Measurements from ENCODE around the gene U2SURP. TPM values are rescaled to one million over a fixed set of nuclear protein-coding genes. Genes with fewer than 3 reads are reported as not detected.

U2SURP gene
- total and polyA plus RNA-seq, 10 of the 15 experiments (the other 5 are each of a cell fraction or from before 2014, with no cell fraction given): 76.3 to 277 (median 150) TPM

DNA sequence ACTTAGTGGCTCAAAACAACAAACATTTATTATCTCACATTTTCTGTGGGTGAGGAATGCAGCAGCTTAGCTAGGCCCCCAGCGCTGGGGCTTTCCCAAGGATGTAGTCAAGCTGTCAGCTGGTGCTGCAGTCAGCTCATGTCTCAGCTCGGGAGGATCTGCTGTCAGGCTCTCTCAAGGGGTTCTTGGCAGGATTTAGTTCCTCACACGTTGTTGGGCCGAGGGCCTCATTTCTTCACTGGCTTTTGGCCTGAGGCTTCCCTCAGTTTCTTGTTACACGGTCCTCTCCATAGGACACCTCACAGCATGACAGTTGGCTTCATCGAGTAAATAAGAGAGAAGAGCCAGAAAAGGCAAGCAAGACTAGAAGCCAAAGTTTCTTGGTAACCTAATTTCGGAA lies 13.7 kb upstream of the U2SURP start:
- TF ChIP-seq, protein P1, sequence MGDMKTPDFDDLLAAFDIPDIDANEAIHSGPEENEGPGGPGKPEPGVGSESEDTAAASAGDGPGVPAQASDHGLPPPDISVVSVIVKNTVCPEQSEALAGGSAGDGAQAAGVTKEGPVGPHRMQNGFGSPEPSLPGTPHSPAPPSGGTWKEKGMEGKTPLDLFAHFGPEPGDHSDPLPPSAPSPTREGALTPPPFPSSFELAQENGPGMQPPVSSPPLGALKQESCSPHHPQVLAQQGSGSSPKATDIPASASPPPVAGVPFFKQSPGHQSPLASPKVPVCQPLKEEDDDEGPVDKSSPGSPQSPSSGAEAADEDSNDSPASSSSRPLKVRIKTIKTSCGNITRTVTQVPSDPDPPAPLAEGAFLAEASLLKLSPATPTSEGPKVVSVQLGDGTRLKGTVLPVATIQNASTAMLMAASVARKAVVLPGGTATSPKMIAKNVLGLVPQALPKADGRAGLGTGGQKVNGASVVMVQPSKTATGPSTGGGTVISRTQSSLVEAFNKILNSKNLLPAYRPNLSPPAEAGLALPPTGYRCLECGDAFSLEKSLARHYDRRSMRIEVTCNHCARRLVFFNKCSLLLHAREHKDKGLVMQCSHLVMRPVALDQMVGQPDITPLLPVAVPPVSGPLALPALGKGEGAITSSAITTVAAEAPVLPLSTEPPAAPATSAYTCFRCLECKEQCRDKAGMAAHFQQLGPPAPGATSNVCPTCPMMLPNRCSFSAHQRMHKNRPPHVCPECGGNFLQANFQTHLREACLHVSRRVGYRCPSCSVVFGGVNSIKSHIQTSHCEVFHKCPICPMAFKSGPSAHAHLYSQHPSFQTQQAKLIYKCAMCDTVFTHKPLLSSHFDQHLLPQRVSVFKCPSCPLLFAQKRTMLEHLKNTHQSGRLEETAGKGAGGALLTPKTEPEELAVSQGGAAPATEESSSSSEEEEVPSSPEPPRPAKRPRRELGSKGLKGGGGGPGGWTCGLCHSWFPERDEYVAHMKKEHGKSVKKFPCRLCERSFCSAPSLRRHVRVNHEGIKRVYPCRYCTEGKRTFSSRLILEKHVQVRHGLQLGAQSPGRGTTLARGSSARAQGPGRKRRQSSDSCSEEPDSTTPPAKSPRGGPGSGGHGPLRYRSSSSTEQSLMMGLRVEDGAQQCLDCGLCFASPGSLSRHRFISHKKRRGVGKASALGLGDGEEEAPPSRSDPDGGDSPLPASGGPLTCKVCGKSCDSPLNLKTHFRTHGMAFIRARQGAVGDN (IDR thresholded peaks at IDR 0.05): peak; percentile 76; the same call in 1 of the 2 replicates
- TF ChIP-seq RUNX3 (IDR thresholded peaks at IDR 0.05; ENCODE audit: low read length): 0 out of 2 replicates have a peak, but pooled peaks have one; percentile 15
- TF ChIP-seq BCL11A (IDR thresholded peaks at IDR 0.05; ENCODE audit: low read depth, low read length): no peak
- TF ChIP-seq CBX5 (IDR thresholded peaks at IDR 0.05; ENCODE audit: low read depth): 0 out of 2 replicates have a peak, but pooled peaks have one; percentile 35
- no peak for TF ChIP-seq HDAC2 (IDR thresholded peaks at IDR 0.05)
- no peak for TF ChIP-seq ZZZ3 (IDR thresholded peaks at IDR 0.05; ENCODE audit: control insufficient read depth, insufficient read length, low read depth)
- TF ChIP-seq, protein P2, sequence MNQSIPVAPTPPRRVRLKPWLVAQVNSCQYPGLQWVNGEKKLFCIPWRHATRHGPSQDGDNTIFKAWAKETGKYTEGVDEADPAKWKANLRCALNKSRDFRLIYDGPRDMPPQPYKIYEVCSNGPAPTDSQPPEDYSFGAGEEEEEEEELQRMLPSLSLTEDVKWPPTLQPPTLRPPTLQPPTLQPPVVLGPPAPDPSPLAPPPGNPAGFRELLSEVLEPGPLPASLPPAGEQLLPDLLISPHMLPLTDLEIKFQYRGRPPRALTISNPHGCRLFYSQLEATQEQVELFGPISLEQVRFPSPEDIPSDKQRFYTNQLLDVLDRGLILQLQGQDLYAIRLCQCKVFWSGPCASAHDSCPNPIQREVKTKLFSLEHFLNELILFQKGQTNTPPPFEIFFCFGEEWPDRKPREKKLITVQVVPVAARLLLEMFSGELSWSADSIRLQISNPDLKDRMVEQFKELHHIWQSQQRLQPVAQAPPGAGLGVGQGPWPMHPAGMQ (IDR thresholded peaks at IDR 0.05; ENCODE audit: borderline replicate concordance): no peak
- TF ChIP-seq, protein P3, sequence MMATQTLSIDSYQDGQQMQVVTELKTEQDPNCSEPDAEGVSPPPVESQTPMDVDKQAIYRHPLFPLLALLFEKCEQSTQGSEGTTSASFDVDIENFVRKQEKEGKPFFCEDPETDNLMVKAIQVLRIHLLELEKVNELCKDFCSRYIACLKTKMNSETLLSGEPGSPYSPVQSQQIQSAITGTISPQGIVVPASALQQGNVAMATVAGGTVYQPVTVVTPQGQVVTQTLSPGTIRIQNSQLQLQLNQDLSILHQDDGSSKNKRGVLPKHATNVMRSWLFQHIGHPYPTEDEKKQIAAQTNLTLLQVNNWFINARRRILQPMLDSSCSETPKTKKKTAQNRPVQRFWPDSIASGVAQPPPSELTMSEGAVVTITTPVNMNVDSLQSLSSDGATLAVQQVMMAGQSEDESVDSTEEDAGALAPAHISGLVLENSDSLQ (IDR thresholded peaks at IDR 0.05): peak; percentile 36; the same call in 1 of the 2 replicates
- TF ChIP-seq, protein P4, sequence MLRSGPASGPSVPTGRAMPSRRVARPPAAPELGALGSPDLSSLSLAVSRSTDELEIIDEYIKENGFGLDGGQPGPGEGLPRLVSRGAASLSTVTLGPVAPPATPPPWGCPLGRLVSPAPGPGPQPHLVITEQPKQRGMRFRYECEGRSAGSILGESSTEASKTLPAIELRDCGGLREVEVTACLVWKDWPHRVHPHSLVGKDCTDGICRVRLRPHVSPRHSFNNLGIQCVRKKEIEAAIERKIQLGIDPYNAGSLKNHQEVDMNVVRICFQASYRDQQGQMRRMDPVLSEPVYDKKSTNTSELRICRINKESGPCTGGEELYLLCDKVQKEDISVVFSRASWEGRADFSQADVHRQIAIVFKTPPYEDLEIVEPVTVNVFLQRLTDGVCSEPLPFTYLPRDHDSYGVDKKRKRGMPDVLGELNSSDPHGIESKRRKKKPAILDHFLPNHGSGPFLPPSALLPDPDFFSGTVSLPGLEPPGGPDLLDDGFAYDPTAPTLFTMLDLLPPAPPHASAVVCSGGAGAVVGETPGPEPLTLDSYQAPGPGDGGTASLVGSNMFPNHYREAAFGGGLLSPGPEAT (IDR thresholded peaks at IDR 0.05; ENCODE audit: low read depth): no peak
- TF ChIP-seq SREBF2 (IDR thresholded peaks at IDR 0.05; ENCODE audit: low read length): no peak
- no peak for TF ChIP-seq NFXL1 (IDR thresholded peaks at IDR 0.05; ENCODE audit: borderline replicate concordance)
- TF ChIP-seq DPF2 (IDR thresholded peaks at IDR 0.05): 0 out of 2 replicates have a peak, but pooled peaks have one; percentile 48
- no peak for TF ChIP-seq ZNF217 (IDR thresholded peaks at IDR 0.05)
- TF ChIP-seq MTA2 (IDR thresholded peaks at IDR 0.05; ENCODE audit: low read depth): no peak
- TF ChIP-seq PAX5 (IDR thresholded peaks at IDR 0.05; ENCODE audit: borderline replicate concordance, low read depth, low read length): no peak
- 0 out of 2 replicates have a peak, but pooled peaks have one; percentile 25 for TF ChIP-seq TCF12 (IDR thresholded peaks at IDR 0.05; ENCODE audit: low read depth, low read length)
- no peak for TF ChIP-seq KDM1A (IDR thresholded peaks at IDR 0.05; ENCODE audit: borderline replicate concordance)
- no peak for TF ChIP-seq RELA (IDR thresholded peaks at IDR 0.05; ENCODE audit: borderline replicate concordance, partially characterized antibody)
- ChIA-PET CTCF (interaction anchor here (0.8 to 2.6 kb wide), 22 partner anchors 10 to 687 kb away, joined by 3 to 58 read pairs (median 4); partner anchors contain the start of gene U2SURP), POLR2A (interaction anchor here (0.6 to 1.7 kb wide), 2 partner anchors 20 to 134 kb away, joined by 3 to 4 read pairs; no protein-coding TSS in a partner anchor), RAD21 (ENCODE audit: unreplicated experiment) (interaction anchor here (0.7 to 2.6 kb wide), 4 partner anchors 12 to 158 kb away, joined by 3 to 19 read pairs (median 9); no protein-coding TSS in a partner anchor), SMC1A (ENCODE audit: uncharacterized antibody, unreplicated experiment) (interaction anchor here (0.7 to 2.2 kb wide), 6 partner anchors 14 to 405 kb away, joined by 3 to 25 read pairs (median 4); partner anchors contain the start of gene U2SURP)
- FAIRE-seq (no peak), DNase-seq (ENCODE audit: low read depth, low spot score) (no peak), ATAC-seq (peak; percentile 88)
- Histone ChIP-seq H3K9ac (ENCODE audit: control insufficient read depth, insufficient read depth, low read length) (no peak overlapping the region), H3K27ac (ENCODE audit: control insufficient read depth, insufficient read depth) (no peak overlapping the region), H3K4me2 (ENCODE audit: control insufficient read depth, insufficient read depth) (no peak overlapping the region), H3K4me3 (no peak overlapping the region), H3K79me2 (ENCODE audit: control insufficient read depth, insufficient read depth, low read length) (no peaks in the 10 kb centered on the region), H4K20me1 (ENCODE audit: control insufficient read depth, insufficient read depth) (no peaks in the 10 kb centered on the region), H3K9me3 (replicated peaks; ENCODE audit: control insufficient read depth, insufficient read depth, low read length) (no peaks in the 10 kb centered on the region; the same call in 2 of the 3 replicates), H3K36me3 (ENCODE audit: control insufficient read depth in 2 of 2, insufficient read depth in 2 of 2, low read length in 1 of 2) (no peaks in the 10 kb centered on the region), H3K27me3 (replicated peaks in 1 of 2; ENCODE audit: control insufficient read depth in 2 of 2, insufficient read depth in 2 of 2, low read length in 1 of 2) (no peaks in the 10 kb centered on the region), H3K4me1 (ENCODE audit: control insufficient read depth, insufficient read depth, low read length) (0 out of 2 replicates have a peak, but pooled peaks cover 3% of the 10 kb centered on the region), H2AFZ (ENCODE audit: control insufficient read depth, low read depth, low read length) (peak overlapping the region; percentile 35)
- in situ Hi-C loops (cut with MboI) (no loop called here), intact Hi-C loops (cut with micrococcal nuclease; ENCODE audit: unreplicated experiment) (loop anchor here (2.0 kb wide), 2 partner anchors 57 to 159 kb away; no protein-coding TSS in a partner anchor)
- no TSS peak for BruUV-seq (replicated peaks)
- 21% methylated on average over 7 of the region's 7 CpGs for WGBS (ENCODE audit: insufficient coverage, insufficient replicate concordance, low lambda C conversion rate, missing lambda C conversion rate)
